ENCODE results near the gene MLLT1.

MLLT1 gene

GRCh38 chr19:6247007-6247288, 32.8 kb downstream of the MLLT1 start:
- DNase-seq (ENCODE audit: low spot score): no peak
- TF ChIP-seq CTCF (IDR thresholded peaks at IDR 0.05; ENCODE audit: extremely low read depth, missing control alignments): no peak

- TF ChIP-seq CTCF (IDR thresholded peaks at IDR 0.05; ENCODE audit: extremely low read depth, missing control alignments): no peak
- DNase-seq (ENCODE audit: low spot score): no peak
Observed at GRCh38 chr19:6246174-6247006, 33.4 kb downstream of the MLLT1 start.

- no peak for DNase-seq (ENCODE audit: low spot score)
- TF ChIP-seq CTCF (IDR thresholded peaks at IDR 0.05; ENCODE audit: extremely low read depth, missing control alignments): no peak
Observed at GRCh38 chr19:6242677-6243076, 37.1 kb downstream of the MLLT1 start.

GRCh38 chr19:6241680-6242377, 37.9 kb downstream of the MLLT1 start:
- DNase-seq (ENCODE audit: low spot score): no peak
- no peak for TF ChIP-seq CTCF (IDR thresholded peaks at IDR 0.05; ENCODE audit: extremely low read depth, missing control alignments)

- no peak for TF ChIP-seq CTCF (IDR thresholded peaks at IDR 0.05; ENCODE audit: extremely low read depth, missing control alignments)
- DNase-seq (ENCODE audit: low spot score): no peak
Observed at GRCh38 chr19:6241056-6241455, 38.7 kb downstream of the MLLT1 start.

- no peak for TF ChIP-seq CTCF (IDR thresholded peaks at IDR 0.05; ENCODE audit: extremely low read depth, missing control alignments)
- no peak for DNase-seq (ENCODE audit: low spot score)
Observed at GRCh38 chr19:6239871-6240676, 39.7 kb downstream of the MLLT1 start.

GRCh38 chr19:6239401-6239844, 40.4 kb downstream of the MLLT1 start:
- no peak for TF ChIP-seq CTCF (IDR thresholded peaks at IDR 0.05; ENCODE audit: extremely low read depth, missing control alignments)
- no peak for DNase-seq (ENCODE audit: low spot score)
